Measurements from ENCODE around the gene SLC6A18.

SLC6A18 gene

GRCh38 chr5:1239505-1240251 is 14.5 kb downstream of the SLC6A18 start:
- DNase-seq: no peak

GRCh38 chr5:1240496-1241260 is 15.5 kb downstream of the SLC6A18 start:
- no peak for DNase-seq

- DNase-seq: no peak
Measured at GRCh38 chr5:1241509-1242080, 16.4 kb downstream of the SLC6A18 start.

- DNase-seq: no peak
Measured at GRCh38 chr5:1242733-1243486, 17.7 kb downstream of the SLC6A18 start.

- no peak for DNase-seq
Measured at GRCh38 chr5:1243487-1244130, 18.4 kb downstream of the SLC6A18 start.

DNA sequence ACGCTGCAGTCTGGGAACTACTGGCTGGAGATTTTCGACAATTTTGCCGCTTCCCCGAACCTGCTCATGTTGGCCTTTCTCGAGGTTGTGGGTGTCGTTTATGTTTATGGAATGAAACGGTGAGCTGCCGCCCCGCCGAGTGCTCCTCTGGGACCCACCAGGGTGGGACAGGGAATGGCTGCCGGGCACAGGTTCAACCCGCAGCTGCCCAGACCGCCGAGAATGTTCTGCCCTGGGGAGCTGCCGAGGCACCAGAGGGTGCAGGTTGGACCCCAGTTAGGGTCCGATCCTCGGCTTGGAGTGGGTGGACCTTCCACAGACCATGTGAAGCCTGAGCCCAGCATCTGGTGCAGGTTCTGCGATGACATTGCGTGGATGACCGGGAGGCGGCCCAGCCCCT is 19.1 kb downstream of the SLC6A18 start:
- DNase-seq: no peak

GRCh38 chr5:1244976-1245375 is 19.8 kb downstream of the SLC6A18 start:
- no peak for DNase-seq

GRCh38 chr5:1245905-1246576 is 20.9 kb downstream of the SLC6A18 start:
- DNase-seq: no peak

- DNase-seq: peak; percentile 72
Measured at GRCh38 chr5:1246711-1247431, 21.7 kb downstream of the SLC6A18 start.

GRCh38 chr5:1247811-1248210 is 22.6 kb downstream of the SLC6A18 start:
- no peak for DNase-seq

DNA sequence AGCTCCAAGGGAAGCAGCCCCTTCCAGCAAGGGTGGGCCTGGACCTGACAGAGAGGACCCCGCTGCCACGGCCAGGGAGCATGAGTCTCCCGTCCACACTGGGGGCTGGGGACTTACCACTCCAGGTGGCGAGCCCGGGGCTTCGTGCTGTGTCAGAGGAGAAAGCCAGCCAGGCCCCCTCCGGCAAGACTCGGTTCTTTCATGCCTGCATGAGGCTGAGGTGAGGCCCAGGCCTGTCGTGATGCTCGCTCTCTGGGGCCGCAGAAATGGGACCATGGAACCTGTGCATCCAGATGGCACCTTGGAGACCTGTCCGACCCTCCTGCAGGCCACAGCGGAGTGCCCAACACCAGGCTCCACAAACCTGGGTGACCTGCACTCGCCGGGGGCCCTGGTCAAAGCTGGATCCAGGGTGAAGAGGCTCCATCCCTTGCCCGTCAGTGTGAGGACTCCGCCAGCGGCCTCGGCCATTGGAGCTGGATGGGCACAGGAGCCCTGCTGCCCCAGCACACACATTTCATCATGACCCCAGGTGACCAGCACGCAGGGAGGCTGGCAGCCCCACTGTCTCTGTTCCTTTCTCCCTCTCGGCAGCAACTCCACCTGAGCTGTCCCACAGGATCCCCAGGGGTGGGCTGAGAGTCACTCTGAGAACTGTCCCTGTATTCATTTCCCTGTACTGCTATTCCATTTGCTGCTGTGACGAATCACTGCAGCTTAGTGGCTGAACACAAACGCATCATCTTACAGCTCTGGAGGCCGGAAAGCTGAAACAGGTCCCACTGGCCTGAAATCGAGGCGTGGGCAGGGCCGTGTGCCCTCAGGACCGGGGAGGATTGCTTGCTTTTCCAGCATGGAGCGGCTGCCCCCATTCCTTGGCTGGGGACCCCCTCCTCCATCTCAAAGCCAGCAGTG is 24.4 kb downstream of the SLC6A18 start:
- DNase-seq: no peak

GRCh38 chr5:1251678-1252580 is 26.7 kb downstream of the SLC6A18 start:
- no peak for DNase-seq

GRCh38 chr5:1252681-1253080 is 27.5 kb downstream of the SLC6A18 start:
- no peak for DNase-seq

DNA sequence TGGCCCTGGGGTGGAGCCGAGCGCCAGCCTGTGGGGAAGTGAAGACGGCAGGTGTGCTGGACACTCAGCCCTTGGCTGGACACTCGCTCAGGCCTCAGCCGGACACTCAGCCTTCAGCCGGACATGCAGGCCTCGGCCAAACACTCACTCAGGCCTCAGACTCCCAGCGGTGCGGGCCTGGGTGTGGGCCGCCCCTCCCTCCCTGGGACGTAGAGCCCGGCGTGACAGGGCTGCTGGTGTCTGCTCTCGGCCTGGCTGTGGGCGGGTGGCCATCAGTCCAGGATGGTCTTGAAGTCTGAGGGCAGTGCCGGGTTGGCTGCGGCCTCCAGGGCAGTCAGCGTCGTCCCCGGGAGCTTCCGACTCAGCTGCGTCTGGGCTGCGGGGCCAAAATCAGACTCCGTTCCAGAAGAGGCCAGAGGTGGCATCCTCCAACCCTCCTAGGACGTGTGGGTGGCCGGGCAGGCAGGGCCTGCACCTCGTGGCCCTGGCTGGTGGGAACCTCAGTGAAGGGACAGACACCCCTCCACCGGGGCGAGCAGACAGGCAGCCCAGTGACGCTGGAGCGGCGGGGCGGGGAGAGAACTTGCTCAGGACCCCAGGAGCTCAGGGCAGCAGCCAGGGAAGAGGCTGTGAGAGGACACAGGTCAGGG is 28.4 kb downstream of the SLC6A18 start:
- DNase-seq: no peak

GRCh38 chr5:1254196-1254595 is 29.0 kb downstream of the SLC6A18 start:
- no peak for DNase-seq

DNA sequence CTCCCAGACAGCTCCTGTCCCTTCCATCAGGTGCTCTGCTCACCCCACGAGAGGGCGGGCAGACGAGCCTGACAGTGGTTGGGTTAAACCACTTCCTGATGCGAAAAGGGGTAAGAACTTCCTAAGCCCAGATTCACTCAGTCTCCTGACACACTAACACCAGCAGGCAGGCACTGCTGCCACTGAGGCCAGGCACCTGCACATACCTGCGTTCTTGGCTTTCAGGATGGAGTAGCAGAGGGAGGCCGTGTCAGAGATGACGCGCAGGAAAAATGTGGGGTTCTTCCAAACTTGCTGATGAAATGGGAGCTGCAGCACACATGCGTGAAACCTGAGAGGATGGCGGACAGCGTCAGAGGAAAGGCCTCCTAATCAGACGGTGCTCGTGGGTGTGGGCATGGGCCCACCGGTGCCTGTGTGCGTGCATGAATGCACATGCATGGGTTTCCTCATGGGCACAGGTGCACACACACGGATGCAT is 29.9 kb downstream of the SLC6A18 start:
- DNase-seq: no peak

- no peak for DNase-seq
Measured at GRCh38 chr5:1256776-1257175, 31.6 kb downstream of the SLC6A18 start.

DNA sequence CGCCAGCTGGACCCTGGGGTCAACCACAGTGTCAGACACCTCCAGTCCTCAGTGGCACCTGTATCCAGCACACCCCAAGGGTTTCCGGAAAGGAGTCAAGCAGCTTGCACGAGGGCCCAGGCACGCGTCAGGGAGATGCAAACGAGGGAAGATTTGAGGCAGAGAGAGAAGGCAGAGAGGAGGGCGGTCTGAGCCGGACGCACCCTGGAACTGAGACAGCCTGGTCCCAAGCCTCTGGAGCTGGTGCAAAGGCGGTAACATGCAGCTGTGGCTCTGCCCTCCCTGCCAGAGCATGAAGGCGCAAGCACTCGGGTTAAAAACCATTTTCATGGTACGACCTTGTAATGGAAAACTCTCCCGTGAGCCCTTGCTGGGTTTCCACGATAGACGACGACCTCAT is 32.2 kb downstream of the SLC6A18 start:
- DNase-seq: no peak

- DNase-seq: no peak
Measured at GRCh38 chr5:1257841-1258240, 32.7 kb downstream of the SLC6A18 start.
